Activated CD8-positive, alpha-beta memory T cell treated with anti-CD3 and anti-CD28 coated beads, Interleukin-2, amount 50 U/mL, for 1 hour (primary cell): ENCODE measurements around the gene BIRC5.
A peak's percentile ranks its signal among the peaks of the same experiment; 100 is the strongest.
"Not testable (repeated sequence)": the region's sequence is repeated elsewhere in the genome, so short reads cannot be mapped to it uniquely, and the experiment has no call there.

Source experiments
- DNase-seq: peaks from one replicate; pipeline ENCODE4 v3.0.0-alpha.2; 2020; ENCODE audit errors: extremely low read depth

Gene BIRC5

DNA sequence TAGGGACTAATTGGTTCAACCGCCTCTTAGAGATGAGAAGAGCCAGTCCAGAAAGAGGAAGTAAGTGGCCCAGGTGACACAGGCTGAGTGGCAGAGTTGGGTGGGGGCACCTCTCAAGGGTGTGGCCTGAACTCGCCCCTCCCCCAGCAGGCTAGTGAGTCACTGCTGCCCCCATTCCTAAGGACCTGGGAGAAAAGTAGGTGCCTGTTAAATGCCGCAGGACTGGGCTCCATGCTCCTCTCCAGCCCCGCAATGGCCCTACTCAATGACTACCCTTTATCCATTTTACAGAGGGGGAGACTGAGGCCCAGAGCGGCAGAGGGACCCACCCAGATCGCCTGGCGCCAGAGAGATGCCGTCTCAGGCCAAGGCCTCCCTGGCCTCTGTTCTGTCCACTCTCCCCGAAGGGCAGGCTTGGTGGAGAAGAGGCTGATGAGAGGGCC lies 25.5 kb downstream of the BIRC5 start:
- no peak for DNase-seq

- DNase-seq, result no peak
These were observed 26.1 kb downstream of the BIRC5 start for GRCh38 chr17:78240012-78240655.

DNA sequence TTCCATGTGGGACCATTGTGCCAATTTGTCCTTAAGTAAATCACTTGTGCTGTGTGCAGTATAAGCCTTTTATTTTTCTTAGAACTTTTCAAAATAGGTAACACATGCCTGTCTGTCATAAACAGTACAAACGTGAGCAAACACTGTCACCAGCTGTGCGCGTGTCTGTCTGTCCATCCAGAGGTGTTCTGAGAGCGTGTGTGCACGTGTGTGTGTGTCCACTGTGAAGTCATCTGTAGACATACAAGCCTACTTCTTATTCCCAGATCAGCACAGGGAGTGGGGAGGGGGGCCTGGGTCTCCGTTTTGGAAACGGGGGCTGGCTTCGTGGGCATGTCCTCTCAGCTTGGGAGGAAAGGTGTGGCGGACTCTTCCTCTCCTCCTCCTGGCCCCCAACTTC lies 26.8 kb downstream of the BIRC5 start:
- no peak for DNase-seq

GRCh38 chr17:78241277-78242023 lies 27.4 kb downstream of the BIRC5 start:
- no peak for DNase-seq

GRCh38 chr17:78242024-78242742 lies 28.1 kb downstream of the BIRC5 start:
- no peak for DNase-seq

GRCh38 chr17:78247304-78247703 lies 33.3 kb downstream of the BIRC5 start:
- DNase-seq, result no peak

DNA sequence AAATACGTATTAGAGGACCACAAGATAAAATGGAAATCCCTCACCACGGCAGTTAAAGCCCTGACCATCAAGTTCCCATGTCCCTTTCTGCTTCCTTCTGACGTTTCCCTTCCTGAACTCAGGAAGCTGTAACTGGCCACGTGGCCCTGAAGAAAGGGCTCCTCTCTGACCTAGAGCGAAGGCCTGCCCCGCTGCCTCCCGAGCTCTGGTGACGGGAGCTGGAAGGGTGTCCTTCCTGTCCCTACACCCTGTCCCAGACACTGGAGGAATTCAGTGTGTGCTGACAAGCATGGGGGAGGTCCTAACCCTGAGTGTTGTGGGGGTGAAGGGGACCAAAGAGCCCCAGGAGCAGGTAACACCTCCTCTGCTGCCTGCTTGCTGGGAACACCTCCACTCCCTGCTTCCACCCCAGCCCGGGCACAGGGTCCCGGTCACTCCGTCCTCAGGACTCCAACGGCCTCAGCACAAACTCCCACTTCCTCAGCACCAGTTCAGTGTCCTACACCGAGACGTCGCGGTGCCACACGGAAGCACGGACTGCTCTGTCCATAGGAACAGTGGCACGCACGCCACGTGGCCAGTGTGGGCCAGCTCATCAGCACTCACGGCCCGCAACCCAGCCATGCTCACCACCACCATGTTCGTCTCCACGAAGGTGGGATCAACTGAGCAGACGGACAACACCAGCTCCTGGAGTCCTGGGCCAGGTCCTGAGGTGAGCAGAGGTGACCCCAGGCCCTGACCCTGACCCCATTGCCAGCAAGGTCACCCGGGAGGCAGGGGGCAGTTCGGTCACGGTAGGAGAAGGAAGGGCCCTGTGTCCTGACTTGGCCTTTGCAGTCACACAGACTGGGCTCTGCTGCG lies 34.2 kb downstream of the BIRC5 start:
- DNase-seq, result no peak

- no peak for DNase-seq
These were observed 35.2 kb downstream of the BIRC5 start for GRCh38 chr17:78249074-78249817.

- DNase-seq, result no peak
These were observed 36.1 kb downstream of the BIRC5 start for GRCh38 chr17:78249818-78250806.

DNA sequence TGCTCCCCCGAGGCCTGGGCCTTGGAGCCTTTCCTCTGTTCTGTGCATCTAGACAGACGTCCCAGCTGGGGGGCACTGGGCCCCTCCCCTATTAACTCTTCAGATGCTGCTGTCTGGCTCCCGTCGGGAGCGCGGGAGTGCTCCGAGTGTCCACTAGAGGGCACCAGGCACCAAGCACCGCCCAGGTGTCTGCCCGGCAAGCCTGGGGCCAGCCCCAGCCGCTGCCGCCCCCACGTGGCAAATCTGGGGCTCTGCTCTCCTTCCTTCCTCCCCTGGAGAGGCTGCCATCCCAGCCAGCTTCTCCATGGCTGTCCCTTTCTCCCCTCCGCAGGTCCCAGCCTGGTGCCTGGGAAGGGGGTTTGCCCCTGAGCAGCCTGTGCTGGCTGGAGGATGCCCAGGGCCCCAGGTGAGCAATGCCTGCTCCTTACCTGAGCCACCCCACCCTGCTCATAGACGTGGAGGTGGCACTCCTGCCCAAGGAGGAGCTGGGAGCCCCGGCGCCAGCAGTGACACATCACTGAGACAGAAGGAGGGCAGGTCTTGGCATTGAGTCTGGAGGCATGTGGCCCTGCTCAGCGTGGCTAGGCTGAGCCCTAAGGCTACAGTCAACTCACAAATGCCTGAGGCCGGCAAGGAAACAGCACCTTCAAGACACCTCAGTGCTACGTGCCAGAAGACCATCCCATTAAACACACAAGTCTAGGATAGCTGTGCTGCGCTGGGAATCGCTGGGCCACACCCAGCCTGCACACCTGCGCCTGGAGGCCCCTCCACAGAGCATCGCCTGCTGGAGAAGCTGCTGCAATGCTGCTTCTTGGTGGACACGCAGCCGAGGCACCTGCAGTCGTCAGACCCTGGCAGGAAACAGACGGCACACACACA lies 37.1 kb downstream of the BIRC5 start:
- DNase-seq, result no peak

DNA sequence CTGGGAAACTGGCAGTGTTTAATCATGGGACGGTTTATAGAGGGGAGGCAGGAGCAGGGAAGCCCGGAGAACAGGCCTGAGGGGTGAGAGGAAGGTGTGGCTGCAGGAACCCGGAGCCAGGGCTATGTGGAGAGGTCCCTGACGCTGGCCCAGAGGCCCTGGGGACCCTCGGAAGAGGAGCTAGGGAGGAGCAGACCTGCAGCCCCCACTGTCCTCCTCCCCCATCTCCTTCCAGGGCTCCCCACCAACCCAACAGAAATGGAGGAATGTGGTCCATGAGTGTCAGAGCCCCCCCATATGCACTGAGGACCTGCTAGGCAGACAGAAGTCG lies 37.7 kb downstream of the BIRC5 start:
- DNase-seq, result no peak

- DNase-seq, result peak; percentile 78
These were observed 38.1 kb downstream of the BIRC5 start for GRCh38 chr17:78252111-78252634.

- DNase-seq, result no peak
These were observed 38.9 kb downstream of the BIRC5 start for GRCh38 chr17:78252701-78253635.

DNA sequence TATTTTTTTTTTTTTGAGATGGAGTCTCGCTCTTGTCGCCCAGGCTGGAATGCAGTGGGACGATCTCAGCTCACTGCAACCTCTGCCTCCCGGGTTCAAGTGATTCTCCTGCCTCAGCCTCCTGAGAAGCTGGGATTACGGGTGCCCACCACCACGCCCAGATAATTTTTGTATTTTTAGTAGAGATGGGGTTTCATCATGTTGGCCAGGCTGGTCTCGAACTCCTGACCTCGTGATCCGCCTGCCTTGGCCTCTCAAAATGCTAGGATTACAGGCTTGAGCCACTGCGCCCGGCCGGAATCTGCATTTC lies 39.5 kb downstream of the BIRC5 start:
- DNase-seq, result not testable (repeated sequence)

DNA sequence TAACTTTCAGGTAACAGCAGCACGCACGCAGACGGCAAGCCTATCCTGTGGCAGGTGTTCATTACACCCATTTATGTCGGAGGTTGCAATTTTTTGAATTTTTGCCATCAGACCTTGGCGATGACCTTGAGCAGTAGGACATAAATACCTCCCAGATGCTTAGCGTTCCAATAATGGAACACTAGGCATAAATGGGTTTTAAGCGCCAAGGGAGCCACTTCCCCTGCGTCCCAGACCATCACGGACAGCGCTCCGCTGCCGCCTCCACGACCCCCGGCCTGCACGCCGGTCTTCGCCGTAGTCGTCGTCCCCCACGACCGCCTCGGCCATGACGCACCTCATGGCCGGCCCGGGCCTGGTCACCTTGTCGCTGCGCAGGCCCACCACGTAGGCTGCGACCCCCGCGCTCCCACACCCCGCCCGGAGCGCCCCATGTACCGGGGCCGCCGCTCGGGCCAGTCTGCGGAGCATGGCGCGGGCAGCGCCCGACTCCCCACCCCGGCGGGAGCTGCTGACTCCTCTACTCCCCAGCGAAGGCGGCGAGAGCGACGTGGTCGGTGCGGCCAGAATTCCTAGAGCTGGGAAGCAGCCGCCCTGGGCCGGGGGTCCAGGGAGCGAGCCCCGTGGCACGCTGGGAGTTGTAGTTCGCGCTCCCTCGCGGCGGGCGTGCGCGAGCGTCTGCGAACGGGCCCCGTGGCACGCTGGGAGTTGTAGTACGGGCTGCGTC lies 40.1 kb downstream of the BIRC5 start:
- DNase-seq, result no peak

DNA sequence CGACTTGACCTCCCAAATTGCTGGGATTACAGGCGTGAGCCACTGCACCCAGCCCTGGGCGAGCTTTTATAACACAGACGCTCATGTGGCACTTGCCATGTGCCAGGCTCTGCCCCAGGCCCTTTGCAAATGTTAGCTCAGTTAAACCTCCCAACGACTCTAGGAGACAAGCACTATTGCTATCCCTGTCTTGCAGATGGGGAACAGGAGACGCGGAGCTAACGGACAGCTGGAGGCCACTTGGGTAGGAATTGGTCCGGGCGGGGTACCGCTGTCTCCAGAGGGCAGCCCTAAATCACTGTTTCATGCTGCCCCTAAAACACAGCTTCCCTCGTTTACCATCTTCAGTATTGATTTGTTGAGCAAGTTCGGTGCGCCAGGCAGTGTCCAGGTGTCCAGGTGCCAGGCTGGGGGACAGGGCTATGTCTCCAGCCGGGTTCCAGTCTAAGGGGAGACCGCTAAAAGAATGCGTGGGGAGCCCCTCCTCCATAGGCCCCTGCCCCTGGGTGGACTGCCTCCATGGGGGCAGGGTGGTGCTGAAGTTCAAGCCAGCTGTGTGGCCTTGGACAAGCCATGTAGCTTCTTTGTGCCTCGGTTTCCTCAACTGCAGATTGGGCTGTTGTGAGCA lies 41.1 kb downstream of the BIRC5 start:
- DNase-seq, result no peak
